22Rv1 (cell line): ENCODE measurements around the gene TSPAN31.

Experiments
- H3K27ac ChIP-seq: fragments of 450-650 bp; 2 replicates; pipeline ENCODE4 v1.5.1; 2017
- ZFX ChIP-seq: fragments of 450-650 bp; IDR thresholded peaks from 2 replicates; pipeline ENCODE4 v1.6.1; 2017; ENCODE audit warnings: antibody characterized with exemption, borderline replicate concordance
- TF ChIP-seq, protein P1 (sequence below): fragments of 450-650 bp; IDR thresholded peaks from 2 replicates; pipeline ENCODE4 v1.5.1; 2017; ENCODE audit warnings: mild to moderate bottlenecking

TSPAN31 gene

DNA sequence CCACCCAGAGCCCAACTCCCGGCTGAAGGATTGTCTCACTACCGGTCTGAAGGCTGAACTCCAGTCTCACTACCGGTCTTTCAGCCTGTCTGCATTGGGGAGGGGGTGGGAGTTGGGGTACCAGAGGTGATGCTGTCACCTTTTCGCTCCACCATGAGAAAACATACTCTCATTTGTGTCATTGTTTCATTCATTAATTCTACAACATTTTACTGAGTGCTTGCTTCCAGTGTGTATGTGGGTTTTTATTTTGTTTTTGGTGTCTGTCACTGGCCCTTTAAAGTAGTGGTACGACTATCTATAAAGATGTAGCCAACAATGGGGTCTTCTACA, 7.8 kb downstream of the TSPAN31 start:
- TF ChIP-seq, protein P1, sequence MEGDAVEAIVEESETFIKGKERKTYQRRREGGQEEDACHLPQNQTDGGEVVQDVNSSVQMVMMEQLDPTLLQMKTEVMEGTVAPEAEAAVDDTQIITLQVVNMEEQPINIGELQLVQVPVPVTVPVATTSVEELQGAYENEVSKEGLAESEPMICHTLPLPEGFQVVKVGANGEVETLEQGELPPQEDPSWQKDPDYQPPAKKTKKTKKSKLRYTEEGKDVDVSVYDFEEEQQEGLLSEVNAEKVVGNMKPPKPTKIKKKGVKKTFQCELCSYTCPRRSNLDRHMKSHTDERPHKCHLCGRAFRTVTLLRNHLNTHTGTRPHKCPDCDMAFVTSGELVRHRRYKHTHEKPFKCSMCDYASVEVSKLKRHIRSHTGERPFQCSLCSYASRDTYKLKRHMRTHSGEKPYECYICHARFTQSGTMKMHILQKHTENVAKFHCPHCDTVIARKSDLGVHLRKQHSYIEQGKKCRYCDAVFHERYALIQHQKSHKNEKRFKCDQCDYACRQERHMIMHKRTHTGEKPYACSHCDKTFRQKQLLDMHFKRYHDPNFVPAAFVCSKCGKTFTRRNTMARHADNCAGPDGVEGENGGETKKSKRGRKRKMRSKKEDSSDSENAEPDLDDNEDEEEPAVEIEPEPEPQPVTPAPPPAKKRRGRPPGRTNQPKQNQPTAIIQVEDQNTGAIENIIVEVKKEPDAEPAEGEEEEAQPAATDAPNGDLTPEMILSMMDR = no peak
- no peak for TF ChIP-seq ZFX
- peak overlapping the region; percentile 91 for H3K27ac ChIP-seq

DNA sequence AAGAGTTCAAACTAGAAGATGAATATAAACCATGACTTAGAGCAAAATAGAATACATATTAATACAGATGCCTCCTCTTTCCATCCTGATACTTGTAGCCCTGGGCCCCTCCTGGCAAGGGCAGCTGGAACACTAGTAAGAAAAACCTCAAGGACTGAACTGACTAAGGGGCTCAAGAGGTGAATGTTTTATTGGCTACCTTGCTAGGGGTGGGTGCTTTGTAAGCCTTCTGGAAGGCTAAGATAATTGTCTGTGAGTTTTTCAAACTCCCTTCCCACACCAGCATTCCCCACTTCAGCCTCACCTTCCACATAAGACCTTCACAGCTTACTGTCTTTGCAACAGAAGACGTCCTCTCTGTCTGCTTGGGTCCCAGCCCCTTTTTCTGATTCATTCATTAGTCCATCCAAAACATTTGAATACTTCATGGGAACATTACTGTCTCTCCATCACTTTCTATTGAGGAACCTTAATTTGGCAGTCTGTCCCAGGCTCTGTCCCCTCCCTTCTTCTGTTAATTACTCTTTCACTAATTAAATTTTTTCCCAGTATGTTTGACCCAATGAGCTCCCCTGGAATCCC, 9.0 kb downstream of the TSPAN31 start:
- TF ChIP-seq ZFX = no peak
- peak overlapping the region; percentile 91 for H3K27ac ChIP-seq

DNA sequence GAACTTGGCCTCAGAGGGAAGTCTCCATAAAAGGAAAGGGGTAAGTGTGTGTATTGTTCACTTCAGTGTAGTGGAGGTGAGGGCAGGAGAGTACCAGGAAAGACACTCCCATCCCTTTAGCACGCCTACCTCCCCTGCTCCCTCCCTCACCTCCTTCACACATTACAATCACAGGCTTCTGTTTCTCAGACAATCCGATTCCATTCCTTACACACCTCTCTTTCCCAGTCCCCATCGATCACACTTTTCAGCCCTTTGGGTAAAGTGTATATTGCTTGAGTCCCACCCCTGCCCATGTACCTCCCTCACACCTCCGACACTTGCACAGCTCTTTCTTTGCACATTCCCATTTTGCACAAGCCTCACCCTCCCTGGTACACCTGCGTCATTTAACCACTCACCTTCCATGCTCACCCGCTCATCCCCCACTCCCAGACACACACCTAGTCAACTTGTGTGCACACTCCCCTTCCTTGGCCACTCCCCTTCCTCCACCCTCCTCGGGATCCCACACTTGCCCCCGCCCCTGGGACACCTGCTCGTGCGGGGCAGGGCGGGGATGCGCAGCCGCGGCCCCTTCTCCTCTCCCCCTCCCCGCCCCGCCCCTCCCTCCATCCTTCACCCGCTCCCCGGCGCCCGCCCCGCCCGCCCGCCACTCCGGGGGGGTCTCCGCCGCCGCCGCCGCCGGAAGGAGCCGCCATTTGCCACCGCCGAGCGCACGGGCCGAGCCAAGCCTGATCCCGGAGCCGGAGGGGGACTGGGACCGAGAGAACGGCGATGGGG, 9.8 kb downstream of the TSPAN31 start, which contains the start of gene MARCHF9:
TSS of gene MARCHF9 (plus strand) at position 693 of the 783 bp plus-strand sequence. CDS start 426 bp downstream, outside the sequence.
- no peak for TF ChIP-seq ZFX
- TF ChIP-seq, protein P1 = no peak
- peak within 1 kb of the TSS; percentile 91 for H3K27ac ChIP-seq

DNA sequence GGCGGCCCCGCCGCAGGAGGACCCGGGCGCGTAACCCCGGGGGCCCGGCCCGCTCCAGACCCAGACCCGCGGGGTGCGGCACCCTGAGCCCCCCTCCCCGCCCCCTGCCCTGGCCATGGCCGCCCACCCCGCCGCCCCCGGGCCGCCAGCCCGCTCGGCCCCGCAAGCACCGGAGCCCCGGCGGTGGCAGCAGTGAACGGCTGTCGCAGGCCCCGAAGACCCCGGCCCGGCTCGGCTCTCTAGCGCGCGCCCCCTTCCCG, 10.3 kb downstream of the TSPAN31 start:
- TF ChIP-seq, protein P1 = no peak
- no peak for TF ChIP-seq ZFX
- H3K27ac ChIP-seq = peak overlapping the region; percentile 91

DNA sequence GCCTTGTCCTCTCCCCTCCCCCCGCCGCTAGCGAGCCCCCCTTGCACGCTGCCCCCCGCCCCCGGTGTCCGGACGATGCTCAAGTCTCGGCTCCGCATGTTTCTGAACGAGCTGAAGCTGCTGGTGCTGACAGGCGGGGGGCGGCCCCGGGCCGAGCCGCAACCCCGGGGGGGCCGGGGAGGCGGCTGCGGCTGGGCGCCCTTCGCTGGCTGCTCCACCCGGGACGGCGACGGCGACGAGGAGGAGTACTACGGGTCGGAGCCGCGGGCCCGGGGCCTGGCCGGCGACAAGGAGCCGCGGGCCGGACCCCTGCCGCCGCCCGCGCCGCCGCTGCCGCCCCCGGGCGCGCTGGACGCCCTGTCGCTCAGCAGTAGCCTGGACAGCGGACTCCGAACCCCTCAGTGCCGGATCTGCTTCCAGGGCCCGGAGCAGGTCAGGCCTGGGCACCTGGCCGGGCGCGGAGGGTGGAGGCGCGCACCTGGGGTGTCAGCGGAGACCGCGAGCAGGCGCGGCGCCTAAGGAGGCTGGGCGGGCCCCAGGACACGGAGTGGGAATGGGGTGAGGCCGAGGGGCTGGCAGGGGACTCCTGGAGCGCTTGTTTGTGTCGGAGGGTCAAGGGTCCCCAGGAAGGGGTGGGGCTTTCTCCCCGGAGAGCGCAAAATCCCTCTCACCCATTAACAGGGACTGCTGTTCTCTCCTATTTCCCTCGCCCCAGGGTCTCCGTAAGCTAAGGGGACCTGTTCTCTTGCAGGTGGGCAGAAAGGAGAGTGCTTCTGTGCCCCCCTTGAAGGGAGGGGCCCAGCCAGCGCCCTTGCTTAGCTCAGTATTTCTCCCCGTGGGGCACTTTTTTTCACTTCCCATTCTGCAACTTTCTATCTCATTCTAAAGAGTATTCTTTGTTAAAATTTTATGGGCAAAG, 10.9 kb downstream of the TSPAN31 start:
- TF ChIP-seq, protein P1 = no peak
- no peak for TF ChIP-seq ZFX
- peak overlapping the region; percentile 91 for H3K27ac ChIP-seq

DNA sequence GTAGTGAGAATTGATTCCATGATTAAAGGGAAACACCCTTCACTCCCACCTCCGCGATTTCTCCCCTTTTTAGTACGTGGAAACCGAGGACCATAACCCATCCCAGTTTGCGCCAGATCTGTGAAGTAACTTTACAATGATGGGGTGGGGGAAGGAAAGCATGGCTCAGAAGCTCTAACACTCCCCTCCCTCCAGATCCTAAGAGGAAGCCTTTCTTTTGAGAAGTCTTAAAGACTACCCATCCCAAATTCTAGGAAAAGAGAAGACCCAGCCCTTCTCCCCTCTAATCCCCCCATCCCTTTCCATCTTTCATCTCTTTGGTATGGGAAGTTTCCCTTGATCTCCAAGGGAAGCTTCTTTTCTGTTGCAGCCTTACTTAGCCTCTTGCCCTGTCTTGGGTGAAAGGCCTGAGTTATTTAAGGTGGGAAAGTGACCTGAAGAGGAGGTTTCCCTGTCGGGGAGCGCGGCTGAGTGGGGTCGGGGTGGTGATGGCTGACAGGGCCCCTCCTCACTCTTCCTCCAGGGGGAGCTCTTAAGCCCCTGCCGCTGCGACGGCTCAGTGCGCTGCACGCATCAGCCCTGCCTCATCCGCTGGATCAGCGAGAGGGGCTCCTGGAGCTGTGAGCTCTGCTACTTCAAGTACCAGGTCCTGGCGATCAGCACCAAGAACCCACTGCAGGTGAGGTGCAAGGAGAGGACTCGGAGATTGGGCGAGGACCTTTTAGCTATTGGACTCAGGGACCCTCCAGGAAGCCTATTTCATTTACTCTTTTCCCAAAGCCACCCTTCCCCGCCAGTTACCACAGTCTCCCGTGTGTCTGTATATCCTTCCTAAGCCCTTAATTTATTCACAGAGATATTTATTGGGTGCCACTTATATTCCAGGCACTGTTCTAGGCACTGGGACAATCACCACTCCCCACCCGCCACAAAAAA, 11.8 kb downstream of the TSPAN31 start:
- TF ChIP-seq, protein P1 = peak; percentile 93
- TF ChIP-seq ZFX = no peak
- peak overlapping the region; percentile 91 for H3K27ac ChIP-seq

DNA sequence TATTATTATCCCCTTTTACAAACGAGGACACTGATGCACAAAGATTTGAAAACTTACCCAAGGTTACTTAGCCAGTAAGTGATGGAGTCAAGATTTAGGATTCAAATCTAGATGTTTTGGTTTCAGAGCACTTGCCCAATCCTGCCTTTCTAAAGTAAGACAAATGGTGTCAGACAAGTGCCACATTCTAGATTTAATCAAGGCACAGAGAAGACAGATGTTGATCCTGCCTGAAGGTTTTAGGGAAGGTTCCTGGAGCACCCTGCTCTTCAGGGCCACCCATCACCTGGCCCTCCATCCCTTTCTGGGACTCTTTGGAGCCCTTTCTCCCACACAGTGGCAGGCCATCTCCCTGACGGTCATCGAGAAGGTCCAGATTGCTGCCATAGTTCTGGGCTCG, 12.9 kb downstream of the TSPAN31 start:
- H3K27ac ChIP-seq = peak overlapping the region; percentile 14; the same call in 1 of the 2 replicates
- TF ChIP-seq, protein P1 = no peak
- TF ChIP-seq ZFX = no peak
